ENCODE measurements around the gene SUB1.
"Not testable (repeated sequence)": the region's sequence is repeated elsewhere in the genome, so short reads cannot be mapped to it uniquely, and the experiment has no call there.

Gene SUB1

DNA sequence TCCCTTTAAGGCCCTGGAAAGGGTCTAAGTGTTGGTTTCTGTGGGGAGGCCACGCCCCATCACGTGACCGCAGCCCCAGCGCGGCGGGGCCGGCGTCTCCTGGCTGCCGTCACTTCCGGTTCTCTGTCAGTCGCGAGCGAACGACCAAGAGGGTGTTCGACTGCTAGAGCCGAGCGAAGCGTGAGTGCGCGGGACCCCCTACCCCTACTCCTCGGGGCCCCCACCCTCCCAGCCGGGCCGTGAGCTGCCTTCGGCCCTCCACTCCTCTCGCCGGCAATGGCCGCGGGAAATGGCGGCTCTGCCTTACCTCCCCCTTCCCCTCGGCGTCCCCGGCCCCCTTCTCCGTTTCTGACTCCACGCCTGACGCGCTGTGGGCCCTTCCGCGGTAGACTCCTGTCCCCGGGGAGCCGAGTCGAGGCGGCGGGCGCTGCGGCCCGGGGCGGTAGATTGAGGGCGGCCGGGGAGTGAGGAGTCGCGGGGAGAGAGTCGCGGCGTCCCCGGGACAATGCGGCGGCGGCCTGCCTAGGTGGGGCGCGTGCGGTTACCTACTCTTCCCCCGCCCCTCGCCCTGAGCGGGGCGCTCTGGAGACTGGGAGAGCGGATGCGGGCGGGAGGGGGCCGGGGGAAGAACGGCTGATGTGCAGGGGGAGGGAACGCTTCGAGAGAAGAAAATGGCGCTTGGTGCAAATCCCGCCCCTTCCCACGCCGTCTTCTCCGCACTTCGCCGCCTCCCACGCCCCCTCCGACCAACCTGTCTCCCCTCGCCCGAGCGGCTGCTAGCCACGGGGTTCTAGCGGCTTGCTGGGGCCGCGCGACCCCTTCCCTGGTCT is at the start of gene SUB1:
Gene SUB1 (plus strand): TSS at position 112 of the 830 bp plus-strand sequence. CDS start 2,956 bp downstream, outside the sequence.
- ATAC-seq (ENCODE audit: low read depth): peak; percentile 62
- Mint-ChIP-seq H3K36me3 (peaks cover 13% of the 10 kb centered on the region), H3K4me3 (peak within 1 kb of the TSS; percentile 99), H3K4me1 (peaks cover 50% of the 10 kb centered on the region), H3K9me3 (no peaks in the 10 kb centered on the region), H3K27ac (peak within 1 kb of the TSS; percentile 98), H3K27me3 (no peaks in the 10 kb centered on the region)
- peak; percentile 88 to 91 for DNase-seq (ENCODE audit: low spot score in 2 of 2)

DNA sequence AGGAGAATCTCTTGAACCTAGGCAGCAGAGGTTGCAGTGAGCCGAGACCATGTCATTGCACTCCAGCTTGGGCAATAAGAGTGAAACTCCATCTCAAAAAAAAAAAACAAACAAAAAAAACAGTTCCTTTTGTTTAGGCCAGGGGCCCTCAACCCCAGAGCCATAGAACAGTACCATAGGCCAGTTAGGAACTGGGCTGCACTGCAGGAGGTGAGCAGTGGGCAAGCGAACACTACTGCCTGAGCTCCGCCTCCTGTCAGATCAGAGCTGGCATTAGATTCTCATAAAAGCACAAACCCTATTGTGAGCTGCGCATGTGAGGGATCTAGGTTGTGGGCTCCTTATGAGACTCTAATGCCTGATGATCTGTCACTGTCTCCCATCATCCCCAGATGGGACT is 49.1 kb upstream of the SUB1 start:
- Mint-ChIP-seq H3K36me3 (no peaks in the 10 kb centered on the region), H3K4me1 (peaks cover 46% of the 10 kb centered on the region), H3K27ac (peak overlapping the region; percentile 65), H3K4me3 (no peak overlapping the region), H3K9me3 (no peaks in the 10 kb centered on the region), H3K27me3 (no peaks in the 10 kb centered on the region)
- ATAC-seq (ENCODE audit: low read depth) (no peak), DNase-seq (ENCODE audit: low spot score in 2 of 2) (no peak)

DNA sequence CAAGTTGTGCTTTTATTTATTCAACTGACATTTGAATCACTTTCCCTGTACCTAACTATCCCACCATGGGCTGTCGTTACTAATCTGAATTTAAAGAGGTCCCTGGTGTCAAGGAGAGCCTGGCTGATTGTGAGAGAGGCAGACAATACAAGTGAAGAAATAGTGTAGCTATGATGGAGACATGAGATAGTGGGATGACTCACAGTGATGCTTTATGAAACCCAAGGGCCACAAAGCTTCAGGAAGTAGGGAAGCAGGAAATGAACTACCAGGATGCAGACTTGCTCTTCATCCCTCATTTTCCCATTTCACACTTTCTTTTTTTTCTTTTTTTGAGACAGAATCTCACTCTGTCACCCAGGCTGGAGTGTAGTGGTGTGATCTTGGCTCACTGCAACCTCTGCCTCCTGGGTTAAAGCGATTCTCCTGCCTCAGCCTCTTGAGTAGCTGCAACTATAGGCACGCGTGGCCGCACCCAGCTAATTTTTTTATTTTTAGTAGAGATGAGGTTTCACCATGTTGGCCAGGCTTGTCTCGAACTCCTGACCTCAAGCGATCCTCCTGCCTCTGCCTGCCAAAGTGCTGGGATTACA is 47.8 kb upstream of the SUB1 start:
- H3K4me1 Mint-ChIP-seq: peaks cover 41% of the 10 kb centered on the region
- not testable (repeated sequence) for DNase-seq (ENCODE audit: low spot score in 2 of 2)

DNA sequence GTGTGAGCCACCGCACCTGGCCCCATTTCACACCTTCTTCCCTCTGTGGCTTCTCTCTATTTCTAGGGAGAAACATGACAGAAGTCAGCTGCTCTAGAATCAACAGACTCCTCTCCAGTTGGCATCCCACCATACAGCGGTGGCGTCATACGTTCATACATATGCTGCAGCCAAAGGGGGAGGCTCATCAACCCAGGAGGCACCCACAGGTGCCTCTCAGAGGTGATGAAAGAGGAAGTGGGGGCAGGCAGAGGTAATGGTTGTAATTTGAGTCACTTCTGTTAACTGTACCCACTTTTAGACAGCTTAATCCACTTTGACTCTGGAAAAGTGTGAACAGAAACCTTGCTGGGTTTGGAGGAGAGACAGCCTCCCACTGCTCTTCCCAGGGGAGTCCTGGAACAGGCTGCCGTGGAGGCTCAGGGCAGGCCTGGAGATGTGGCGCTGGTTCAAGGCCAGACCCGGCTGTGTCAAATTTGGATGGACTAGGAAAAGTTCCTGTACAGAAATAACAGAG is 47.3 kb upstream of the SUB1 start:
- Mint-ChIP-seq H3K4me3 (peak overlapping the region; percentile 11), H3K36me3 (no peaks in the 10 kb centered on the region), H3K4me1 (peaks cover 42% of the 10 kb centered on the region), H3K27me3 (no peaks in the 10 kb centered on the region), H3K9me3 (no peaks in the 10 kb centered on the region), H3K27ac (peak overlapping the region; percentile 90)
- peak; percentile 99 for ATAC-seq (ENCODE audit: low read depth)
- peak; percentile 41 to 64 for DNase-seq (ENCODE audit: low spot score in 2 of 2)

More for the DNA sequence above, 47.8 kb upstream of the SUB1 start:
- H3K9me3 Mint-ChIP-seq; ATAC-seq (ENCODE audit: low read depth); H3K36me3 Mint-ChIP-seq; H3K27me3 Mint-ChIP-seq: not testable (repeated sequence)
- H3K4me3 Mint-ChIP-seq: peak overlapping the region; percentile 11
- peak overlapping the region; percentile 90 for H3K27ac Mint-ChIP-seq

DNA sequence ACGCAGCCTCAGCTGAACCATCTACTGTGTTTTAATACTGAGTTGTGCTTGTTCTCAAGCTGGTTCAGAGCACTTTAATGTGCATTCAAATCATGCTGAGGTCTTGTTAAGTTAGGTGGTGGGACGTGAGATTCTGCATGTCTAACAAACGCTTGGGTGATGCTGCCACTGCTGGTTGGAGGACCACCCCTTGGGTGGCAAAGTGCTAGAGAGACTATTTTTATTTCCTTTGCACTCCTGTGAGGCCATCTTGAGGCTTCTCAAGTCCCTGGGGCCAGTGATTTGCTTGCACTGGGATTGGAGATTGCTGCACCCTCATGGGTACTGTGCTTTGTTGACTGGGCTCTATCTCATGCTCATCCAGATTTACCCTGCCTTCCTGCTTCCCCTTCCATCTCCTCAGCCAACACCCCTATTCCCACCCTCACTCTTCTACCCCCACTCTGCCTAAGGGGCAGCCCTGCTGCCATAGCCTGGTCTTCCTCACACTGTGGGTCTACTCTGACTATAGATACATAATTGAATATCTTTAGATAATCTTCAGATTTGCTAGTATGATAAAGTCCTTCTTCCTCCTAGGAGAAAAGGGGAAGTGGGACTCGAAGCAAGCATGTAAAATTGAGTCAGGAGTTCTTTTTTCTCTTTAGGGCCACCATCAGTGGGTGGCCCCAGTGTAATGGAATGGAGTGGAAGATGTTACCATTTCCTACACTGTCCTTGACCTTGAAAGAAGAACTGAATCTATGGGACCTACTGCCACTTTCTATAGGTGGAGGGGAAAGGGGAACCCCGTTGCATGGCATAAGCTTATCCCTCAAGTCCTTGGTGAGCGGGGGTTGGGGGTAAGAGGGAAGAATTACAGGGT is 45.1 kb upstream of the SUB1 start:
- Mint-ChIP-seq H3K9me3 (no peaks in the 10 kb centered on the region), H3K4me1 (peaks cover 41% of the 10 kb centered on the region), H3K36me3 (no peaks in the 10 kb centered on the region), H3K27me3 (no peaks in the 10 kb centered on the region), H3K27ac (peak overlapping the region; percentile 5), H3K4me3 (no peak overlapping the region)
- peak; percentile 5 for ATAC-seq (ENCODE audit: low read depth)
- no peak for DNase-seq (ENCODE audit: low spot score in 2 of 2)

DNA sequence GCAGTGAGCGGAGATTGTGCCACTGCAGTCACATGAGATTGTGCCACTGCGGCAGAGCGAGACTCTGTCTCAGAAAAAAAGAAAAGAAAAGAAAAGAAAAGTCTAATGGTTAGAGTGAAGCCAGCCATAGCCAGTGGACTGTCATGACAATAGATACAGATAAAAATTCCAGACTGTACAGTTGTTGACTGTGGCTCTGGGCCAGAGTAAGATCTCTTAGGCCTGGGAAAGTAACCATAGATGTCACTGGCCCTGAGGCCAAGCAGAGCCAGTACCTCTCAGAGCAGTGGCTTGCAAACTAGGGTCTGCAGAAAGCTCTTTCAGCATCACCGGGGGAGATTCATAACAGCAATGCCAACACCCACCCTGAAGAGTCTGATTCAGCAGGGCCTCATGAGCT is 44.1 kb upstream of the SUB1 start:
- Mint-ChIP-seq H3K4me3 (no peak overlapping the region), H3K36me3 (no peaks in the 10 kb centered on the region), H3K9me3 (no peaks in the 10 kb centered on the region), H3K27ac (no peak overlapping the region), H3K27me3 (no peaks in the 10 kb centered on the region), H3K4me1 (peaks cover 34% of the 10 kb centered on the region)
- DNase-seq (ENCODE audit: low spot score in 2 of 2) (no peak), ATAC-seq (ENCODE audit: low read depth) (no peak)

DNA sequence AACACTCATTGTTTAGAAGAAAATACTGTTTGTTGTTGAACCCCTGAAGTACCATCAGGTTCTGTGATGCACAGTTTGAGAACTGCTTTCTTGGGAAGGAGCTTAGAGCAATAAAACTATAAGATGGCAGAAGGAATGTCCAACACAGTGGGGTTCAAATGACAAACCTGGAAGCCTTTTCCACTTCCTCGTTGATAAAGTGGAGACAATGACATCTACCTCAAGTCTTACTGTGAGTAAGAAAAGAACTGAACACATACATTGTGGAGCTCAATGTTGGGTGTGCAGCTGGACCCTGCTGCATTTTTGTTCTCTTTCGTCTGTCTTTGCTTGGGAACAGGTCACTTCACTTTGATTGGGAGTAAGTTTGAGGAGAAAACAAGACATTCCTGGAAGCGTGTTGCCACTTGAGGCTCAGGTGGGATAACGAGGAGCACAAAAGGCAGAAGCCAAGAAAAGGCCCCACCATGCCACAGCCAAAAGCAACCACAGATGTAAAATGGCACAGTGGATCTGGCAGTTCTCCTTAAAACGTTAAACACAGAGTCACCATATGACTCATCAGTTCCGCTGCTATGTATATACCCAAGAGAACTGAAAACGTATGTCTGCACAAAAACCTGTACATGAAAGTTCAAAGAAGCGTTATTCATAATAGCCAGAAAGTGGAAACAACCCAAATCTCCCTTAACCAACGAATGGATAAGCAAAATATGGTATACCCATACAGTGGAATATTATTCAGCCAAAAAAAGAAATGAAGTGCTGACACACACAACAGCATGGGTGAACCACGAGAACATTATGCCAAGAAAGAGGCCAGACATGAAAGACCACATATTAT is 42.9 kb upstream of the SUB1 start:
- ATAC-seq (ENCODE audit: low read depth): no peak
- DNase-seq (ENCODE audit: low spot score in 2 of 2): no peak
- Mint-ChIP-seq H3K36me3 (no peaks in the 10 kb centered on the region), H3K9me3 (no peaks in the 10 kb centered on the region), H3K4me1 (peaks cover 26% of the 10 kb centered on the region), H3K27ac (no peak overlapping the region), H3K27me3 (no peaks in the 10 kb centered on the region), H3K4me3 (no peak overlapping the region)

DNA sequence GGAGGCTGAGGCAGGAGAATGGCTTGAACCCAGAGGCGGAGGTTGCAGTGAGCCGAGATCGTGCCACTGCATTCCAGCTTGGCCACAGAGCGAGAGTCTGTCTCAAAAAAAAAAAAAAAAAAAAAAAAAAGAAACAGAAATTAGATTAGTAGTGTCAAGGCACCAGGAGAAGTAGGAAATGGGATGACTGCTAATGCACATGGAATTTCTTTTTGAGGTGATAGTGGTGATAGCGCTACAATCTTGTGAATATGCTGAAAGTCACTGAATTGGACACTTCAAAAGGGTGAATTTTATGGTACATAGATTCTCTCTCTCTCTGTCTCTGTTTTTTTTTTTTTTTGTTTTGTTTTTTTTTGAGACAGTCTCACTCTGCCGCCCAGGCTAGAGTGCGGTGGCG is 42.1 kb upstream of the SUB1 start:
- H3K27ac Mint-ChIP-seq: no peak overlapping the region
- H3K36me3 Mint-ChIP-seq: no peaks in the 10 kb centered on the region

DNA sequence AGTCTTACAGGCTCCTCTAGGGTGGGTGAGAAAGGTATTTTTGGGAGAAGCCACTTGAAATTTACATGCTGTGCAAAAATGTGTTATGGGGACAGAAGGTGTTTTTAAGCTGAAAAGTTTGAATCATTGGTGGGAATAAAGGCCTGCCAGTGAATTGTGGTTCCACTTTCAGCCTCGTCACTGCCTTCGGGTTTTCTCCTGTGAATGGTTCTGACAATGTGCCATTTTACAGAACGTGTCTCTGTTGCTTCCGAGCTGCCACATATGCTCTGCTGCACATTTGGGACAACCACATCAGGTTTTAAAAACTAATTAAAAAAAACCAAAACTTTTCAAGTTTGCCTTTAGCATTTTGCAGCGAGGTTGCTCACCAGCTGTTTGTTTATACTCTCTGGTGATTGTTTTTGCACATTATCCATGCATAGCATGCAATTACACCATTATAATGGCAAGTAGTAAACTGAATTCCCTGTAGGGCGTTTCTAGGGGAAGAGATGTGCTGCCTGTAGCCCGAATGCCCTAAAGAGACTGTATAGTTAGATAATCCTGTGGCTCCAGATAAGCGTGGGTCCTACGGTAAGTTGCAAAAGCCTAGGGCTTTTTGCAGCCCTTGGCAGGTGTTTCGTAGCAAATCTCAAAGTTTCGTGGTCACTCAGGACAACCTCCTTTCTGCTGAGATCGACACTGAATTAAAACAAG is 40.1 kb upstream of the SUB1 start:
- no peak overlapping the region for H3K4me3 Mint-ChIP-seq
- no peak for DNase-seq (ENCODE audit: low spot score in 2 of 2)
- H3K27me3 Mint-ChIP-seq: no peaks in the 10 kb centered on the region
- no peaks in the 10 kb centered on the region for H3K36me3 Mint-ChIP-seq
- no peaks in the 10 kb centered on the region for H3K9me3 Mint-ChIP-seq
- H3K27ac Mint-ChIP-seq: no peak overlapping the region
- H3K4me1 Mint-ChIP-seq: peaks cover 12% of the 10 kb centered on the region
- no peak for ATAC-seq (ENCODE audit: low read depth)

More for the DNA sequence above, 42.1 kb upstream of the SUB1 start:
- no peaks in the 10 kb centered on the region for H3K9me3 Mint-ChIP-seq
- H3K27me3 Mint-ChIP-seq: no peaks in the 10 kb centered on the region
- no peak for ATAC-seq (ENCODE audit: low read depth)
- DNase-seq (ENCODE audit: low spot score in 2 of 2): no peak
- H3K4me3 Mint-ChIP-seq: no peak overlapping the region
- peaks cover 19% of the 10 kb centered on the region for H3K4me1 Mint-ChIP-seq

DNA sequence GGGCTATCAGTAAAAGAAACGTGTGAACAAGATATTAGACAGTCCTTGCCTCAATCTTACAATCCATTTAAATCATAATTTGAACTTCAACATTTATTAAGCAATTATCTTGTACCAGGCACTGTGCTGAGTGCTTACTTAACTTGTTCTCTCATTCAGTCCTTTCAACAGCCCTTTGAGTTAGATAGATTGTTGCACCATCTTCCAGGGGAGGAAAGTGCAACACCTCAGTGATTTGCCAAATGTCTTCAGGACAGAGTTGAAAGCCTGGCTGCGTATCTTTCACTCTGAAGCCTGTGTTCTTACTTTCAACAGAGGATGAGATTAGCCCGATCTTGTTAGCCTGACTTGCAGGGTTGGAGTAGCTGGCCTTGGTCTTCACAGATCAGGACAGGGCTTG is 34.2 kb upstream of the SUB1 start:
- Mint-ChIP-seq H3K4me3 (no peak overlapping the region), H3K9me3 (no peaks in the 10 kb centered on the region), H3K4me1 (peaks cover 16% of the 10 kb centered on the region), H3K36me3 (no peaks in the 10 kb centered on the region), H3K27ac (no peak overlapping the region), H3K27me3 (no peaks in the 10 kb centered on the region)
- ATAC-seq (ENCODE audit: low read depth): no peak
- DNase-seq (ENCODE audit: low spot score in 2 of 2): no peak

DNA sequence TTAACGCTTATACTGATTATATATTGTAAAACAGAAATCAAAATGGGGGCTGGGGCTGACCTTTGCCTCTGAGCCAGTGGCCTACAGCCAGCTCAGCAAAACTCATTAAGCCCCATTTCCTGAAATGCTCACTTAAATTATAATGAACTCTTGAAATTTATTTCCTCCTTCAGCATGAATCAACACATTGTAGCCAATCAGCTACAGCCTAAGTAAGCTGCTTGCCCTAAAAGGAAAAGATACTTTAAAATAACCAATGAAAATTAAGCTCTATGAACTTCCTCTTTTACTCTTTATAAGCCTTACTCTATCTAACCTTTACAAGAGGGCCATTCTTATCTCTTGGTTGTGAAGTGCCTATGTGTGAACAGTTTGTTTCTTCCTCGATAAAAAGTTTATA is 33.5 kb upstream of the SUB1 start:
- Mint-ChIP-seq H3K27ac (no peak overlapping the region), H3K9me3 (no peaks in the 10 kb centered on the region), H3K36me3 (no peaks in the 10 kb centered on the region), H3K27me3 (no peaks in the 10 kb centered on the region), H3K4me3 (no peak overlapping the region), H3K4me1 (peaks cover 16% of the 10 kb centered on the region)
- DNase-seq (ENCODE audit: low spot score in 2 of 2): no peak
- peak; percentile 29 for ATAC-seq (ENCODE audit: low read depth)

DNA sequence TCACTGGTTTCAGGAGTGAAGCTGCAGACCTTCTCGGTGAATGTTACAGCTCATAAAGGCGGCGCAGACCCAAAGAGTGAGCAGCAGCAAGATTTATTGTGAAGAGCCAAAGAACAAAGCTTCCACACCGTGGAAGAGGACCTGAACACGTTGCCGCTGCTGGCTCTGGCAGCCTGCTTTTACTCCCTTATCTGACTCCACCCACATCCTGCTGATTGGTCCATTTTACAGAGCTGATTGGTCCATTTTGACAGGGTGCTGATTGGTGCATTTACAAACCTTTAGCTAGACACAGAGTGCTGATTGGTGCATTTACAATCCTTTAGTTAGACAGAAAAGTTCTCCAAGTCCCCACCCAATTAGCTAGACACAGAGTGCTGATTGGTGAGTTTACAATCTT is 32.9 kb upstream of the SUB1 start:
- H3K36me3 Mint-ChIP-seq; H3K4me3 Mint-ChIP-seq; H3K9me3 Mint-ChIP-seq; H3K27me3 Mint-ChIP-seq; DNase-seq (ENCODE audit: low spot score in 2 of 2); H3K27ac Mint-ChIP-seq; ATAC-seq (ENCODE audit: low read depth): not testable (repeated sequence)
- peaks cover 16% of the 10 kb centered on the region for H3K4me1 Mint-ChIP-seq

DNA sequence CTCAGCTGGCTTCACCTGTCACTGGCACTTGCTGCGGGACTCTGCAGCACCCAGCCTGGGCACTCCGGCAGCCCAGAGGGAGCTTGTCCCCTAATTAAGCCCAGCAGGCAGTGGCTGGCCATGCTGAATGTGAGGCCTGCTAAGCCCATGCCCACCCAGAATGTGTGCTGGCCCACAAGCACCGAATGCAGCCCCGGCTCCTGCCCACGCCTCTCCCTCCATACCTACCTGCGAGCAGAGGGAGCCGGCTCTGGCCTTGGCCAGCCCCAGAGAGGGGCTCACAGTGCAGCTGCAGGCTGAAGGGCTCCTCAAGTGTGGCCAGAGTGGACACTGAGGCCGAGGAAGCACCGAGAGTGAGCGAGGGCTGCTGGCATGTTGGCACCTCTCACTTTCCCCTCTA is 32.4 kb upstream of the SUB1 start:
- H3K4me3 Mint-ChIP-seq: no peak overlapping the region
- H3K27ac Mint-ChIP-seq: no peak overlapping the region
- DNase-seq (ENCODE audit: low spot score in 2 of 2) (no peak), ATAC-seq (ENCODE audit: low read depth) (no peak)
- H3K27me3 Mint-ChIP-seq: no peaks in the 10 kb centered on the region
- no peaks in the 10 kb centered on the region for H3K9me3 Mint-ChIP-seq
- no peaks in the 10 kb centered on the region for H3K36me3 Mint-ChIP-seq
- peaks cover 16% of the 10 kb centered on the region for H3K4me1 Mint-ChIP-seq
